ENCODE measurements around the gene SLIT3.
"Not testable (repeated sequence)": the region's sequence is repeated elsewhere in the genome, so short reads cannot be mapped to it uniquely, and the experiment has no call there.

Gene SLIT3

GRCh38 chr5:168765551-168766425 is 535.2 kb downstream of the SLIT3 start:
- no peak for DNase-seq (ENCODE audit: low read depth)

- DNase-seq (ENCODE audit: low read depth) = no peak
These were observed 535.8 kb downstream of the SLIT3 start for GRCh38 chr5:168765086-168765550.

GRCh38 chr5:168756453-168757391 is 544.2 kb downstream of the SLIT3 start:
- no peak for DNase-seq (ENCODE audit: low read depth)

- DNase-seq (ENCODE audit: low read depth) = no peak
These were observed 545.3 kb downstream of the SLIT3 start for GRCh38 chr5:168755548-168756093.

GRCh38 chr5:168753691-168754254 is 547.2 kb downstream of the SLIT3 start:
- DNase-seq (ENCODE audit: low read depth) = no peak

- DNase-seq (ENCODE audit: low read depth) = no peak
These were observed 548.3 kb downstream of the SLIT3 start for GRCh38 chr5:168752416-168753190.

- DNase-seq (ENCODE audit: low read depth) = no peak
These were observed 548.9 kb downstream of the SLIT3 start for GRCh38 chr5:168752012-168752411.

- no peak for DNase-seq (ENCODE audit: low read depth)
These were observed 550.0 kb downstream of the SLIT3 start for GRCh38 chr5:168750926-168751325.

- no peak for DNase-seq (ENCODE audit: low read depth)
These were observed 551.4 kb downstream of the SLIT3 start for GRCh38 chr5:168749391-168750100.

GRCh38 chr5:168747987-168748777 is 552.8 kb downstream of the SLIT3 start:
- DNase-seq (ENCODE audit: low read depth) = no peak

- no peak for DNase-seq (ENCODE audit: low read depth)
These were observed 553.9 kb downstream of the SLIT3 start for GRCh38 chr5:168746893-168747640.

GRCh38 chr5:168746126-168746892 is 554.6 kb downstream of the SLIT3 start:
- DNase-seq (ENCODE audit: low read depth) = not testable (repeated sequence)

- DNase-seq (ENCODE audit: low read depth) = no peak
These were observed 557.3 kb downstream of the SLIT3 start for GRCh38 chr5:168743617-168744016.

- not testable (repeated sequence) for DNase-seq (ENCODE audit: low read depth)
These were observed 558.6 kb downstream of the SLIT3 start for GRCh38 chr5:168742311-168742710.

- DNase-seq (ENCODE audit: low read depth) = no peak
These were observed 560.1 kb downstream of the SLIT3 start for GRCh38 chr5:168740811-168741213.

GRCh38 chr5:168740092-168740800 is 560.7 kb downstream of the SLIT3 start:
- DNase-seq (ENCODE audit: low read depth) = no peak

GRCh38 chr5:168737066-168737465 is 563.9 kb downstream of the SLIT3 start:
- DNase-seq (ENCODE audit: low read depth) = no peak

Measured in stimulated activated CD8-positive, alpha-beta memory T cell treated with anti-CD3 and anti-CD28 coated beads, Interleukin-15, amount 100 ng/mL, for 24 hours (primary cell).